Lung (tissue), 12 donors: ENCODE results near the gene FANCC. TPM values are rescaled to one million over a fixed set of nuclear protein-coding genes. Genes with fewer than 3 reads are reported as not detected.

Experiments used
- ATAC-seq: fragments of 200-7000 bp; cut with Tn5 transposase; one replicate; pipeline ENCODE4 v1.9.1; 2020; ENCODE audit warnings: moderate number of reproducible peaks; ENCODE audit not compliant: insufficient read depth, low FRiP score
- DNase-seq, 3 donors: peaks; one replicate each; pipeline ENCODE4 v3.0.0-alpha.2; 2013 to 2017
- H3K27ac ChIP-seq, 2 donors: one replicate each; pipeline ENCODE4 v1.5.1; 2013; ENCODE audit warnings: mild to moderate bottlenecking in 2 of 2, moderate library complexity in 2 of 2, control low read depth in 1 of 2, inconsistent platforms in 1 of 2, low read depth in 1 of 2, low read length in 1 of 2
- H3K27me3 ChIP-seq, 3 donors: one replicate each; pipeline ENCODE4 v1.5.1; 2013; ENCODE audit warnings: low read length in 2 of 3; ENCODE audit not compliant: control insufficient read depth in 3 of 3, insufficient read depth in 3 of 3
- H3K36me3 ChIP-seq, 4 donors: one replicate each; pipeline ENCODE4 v1.5.1; 2013; ENCODE audit warnings: low read length in 4 of 4, mild to moderate bottlenecking in 1 of 4, moderate library complexity in 1 of 4; ENCODE audit not compliant: control insufficient read depth in 4 of 4, insufficient read depth in 4 of 4
- H3K4me1 ChIP-seq, 5 donors: one replicate each; pipeline ENCODE4 v1.5.1; 2013; ENCODE audit warnings: low read length in 5 of 5, mild to moderate bottlenecking in 2 of 5, moderate library complexity in 1 of 5; ENCODE audit not compliant: control insufficient read depth in 5 of 5, insufficient read depth in 5 of 5
- H3K4me3 ChIP-seq: one replicate; pipeline ENCODE4 v1.5.1; 2013; ENCODE audit warnings: mild to moderate bottlenecking, control low read depth, moderate library complexity
- H3K9ac ChIP-seq, 2 donors: one replicate each; pipeline ENCODE4 v1.5.1; 2013; ENCODE audit warnings: low read length in 2 of 2, control low read depth in 1 of 2; ENCODE audit not compliant: insufficient read depth in 1 of 2
- H3K9me3 ChIP-seq, 4 donors: one replicate each; pipeline ENCODE4 v1.5.1; 2013; ENCODE audit warnings: low read length in 3 of 4, mild to moderate bottlenecking in 1 of 4, moderate library complexity in 1 of 4; ENCODE audit not compliant: control insufficient read depth in 4 of 4, insufficient read depth in 3 of 4
- CTCF ChIP-seq: IDR thresholded peaks from 2 replicates; pipeline ENCODE4 v1.5.1; 2012; ENCODE audit warnings: mild to moderate bottlenecking; ENCODE audit errors: control extremely low read depth, extremely low read depth
- WGBS, 2 donors: extraction: QIAGEN DNeasy Blood & Tissue Kit; methylation state at CpG; one replicate each; pipeline ENCODE4 v1.1.7; 2013; 5-methylcytosine and 5-hydroxymethylcytosine counted together
- polyA plus RNA-seq, 2 donors: library from polyadenylated mRNA; stranded (reverse); fragments of 200-250 nt; gene quantifications; one replicate each; pipeline ENCODE4 v1.2.1, GENCODE V29; 2013
- total RNA-seq, 2 donors: library from RNA; depleted of rRNA in 1 of 2; stranded (reverse); fragments of >200 nt in 1 of 2; gene quantifications; one replicate each; pipeline ENCODE4 v1.2.1, GENCODE V29; 2014 to 2021
- donor health status: control.
- donor health status: control.
- donor health status: Bipolar disorder and iron deficiency.
- donor health status: healthy.
- donor health status: DM: yes; HTN: yes; CAD: no.

FANCC gene
- total and polyA plus RNA-seq, 4 donors, result 4.4 to 20.0 (median 8.7) TPM

GRCh38 chr9:95095641-95096355, 221.7 kb downstream of the FANCC start:
- Histone ChIP-seq H3K4me1 (peaks cover 5 to 42% (median 22%) of the 10 kb centered on the region in 5 donors), H3K27me3 (no peaks in the 10 kb centered on the region), H3K27ac (peak overlapping the region in 1 of 2 donors; percentile 86), H3K9ac (no peak overlapping the region), H3K36me3 (peaks cover 0 to 21% (median 12%) of the 10 kb centered on the region in 4 donors), H3K4me3 (no peak overlapping the region), H3K9me3 (peaks cover 0 to 2% (median 0%) of the 10 kb centered on the region in 4 donors)
- DNase-seq (no peak), ATAC-seq (no peak)
- WGBS, 2 donors, result 85 to 87% methylated on average over 22 of the region's 22 CpGs
- no peak for TF ChIP-seq CTCF

- DNase-seq (no peak), ATAC-seq (no peak)
- no peak overlapping the region for H3K4me3 ChIP-seq
- H3K4me1 ChIP-seq, result peaks cover 5 to 48% (median 22%) of the 10 kb centered on the region in 5 donors
- H3K9me3 ChIP-seq, result no peaks in the 10 kb centered on the region
- peaks cover 0 to 29% (median 8%) of the 10 kb centered on the region in 4 donors for H3K36me3 ChIP-seq
- WGBS, 2 donors, result 81 to 87% methylated on average over 10 of the region's 10 CpGs
- no peaks in the 10 kb centered on the region for H3K27me3 ChIP-seq
- H3K27ac ChIP-seq, result no peak overlapping the region
- H3K9ac ChIP-seq, result no peak overlapping the region
- no peak for TF ChIP-seq CTCF
Measured at GRCh38 chr9:95094002-95094401, 223.5 kb downstream of the FANCC start.

DNA sequence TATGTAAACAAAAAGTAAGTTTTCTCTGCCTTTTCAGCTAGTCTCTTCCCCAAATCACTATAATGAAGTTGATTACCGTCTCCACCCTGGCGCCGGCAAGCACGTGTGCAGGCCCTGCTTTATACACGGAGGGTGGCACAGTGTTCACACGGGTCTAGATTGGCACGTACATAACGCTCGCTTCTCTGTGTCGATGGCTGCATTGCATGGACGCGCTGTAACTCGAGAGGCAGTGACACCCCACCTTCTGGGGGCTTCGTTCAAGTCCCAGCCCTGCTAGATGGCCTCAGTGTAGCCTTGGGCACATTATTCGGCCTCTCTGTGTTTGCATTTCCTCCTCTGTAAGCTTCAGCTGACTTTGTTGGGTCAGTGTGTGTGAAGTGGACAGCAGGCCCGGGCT, 223.9 kb downstream of the FANCC start:
- Histone ChIP-seq H3K4me3 (no peak overlapping the region), H3K27me3 (no peaks in the 10 kb centered on the region), H3K9me3 (no peaks in the 10 kb centered on the region), H3K36me3 (peaks cover 0 to 29% (median 7%) of the 10 kb centered on the region in 4 donors), H3K27ac (no peak overlapping the region), H3K4me1 (peaks cover 5 to 44% (median 22%) of the 10 kb centered on the region in 5 donors), H3K9ac (no peak overlapping the region)
- DNase-seq, result no peak
- WGBS, 2 donors, result 85 to 87% methylated on average over 16 of the region's 16 CpGs
- no peak for ATAC-seq
- TF ChIP-seq CTCF, result no peak
